SU-DHL-6 (cell line): ENCODE measurements around the gene SYCN.
"Not testable (repeated sequence)": the region's sequence is repeated elsewhere in the genome, so short reads cannot be mapped to it uniquely, and the experiment has no call there.

Source experiments
- CTCF ChIP-seq: fragments of 200-600 bp; sonication (generic); IDR thresholded peaks from one replicate; pipeline ENCODE4 v1.5.1; 2017; ENCODE audit warnings: antibody characterized with exemption, mild to moderate bottlenecking, low read length, moderate library complexity; ENCODE audit not compliant: insufficient read depth, poor library complexity, severe bottlenecking
- EZH2phosphoT487 ChIP-seq: fragments of 200-600 bp; sonication (generic), shearing (Covaris generic); conservative IDR thresholded peaks from 2 replicates; pipeline ENCODE4 v1.6.1; 2018; ENCODE audit warnings: mild to moderate bottlenecking, antibody characterized with exemption, low read length, moderate library complexity, mixed read lengths

- TF ChIP-seq CTCF, EZH2phosphoT487: not testable (repeated sequence)
Measured at GRCh38 chr19:39245166-39245565, 41.1 kb upstream of the SYCN start.
